ENCODE results near the gene MYMK.

DNA sequence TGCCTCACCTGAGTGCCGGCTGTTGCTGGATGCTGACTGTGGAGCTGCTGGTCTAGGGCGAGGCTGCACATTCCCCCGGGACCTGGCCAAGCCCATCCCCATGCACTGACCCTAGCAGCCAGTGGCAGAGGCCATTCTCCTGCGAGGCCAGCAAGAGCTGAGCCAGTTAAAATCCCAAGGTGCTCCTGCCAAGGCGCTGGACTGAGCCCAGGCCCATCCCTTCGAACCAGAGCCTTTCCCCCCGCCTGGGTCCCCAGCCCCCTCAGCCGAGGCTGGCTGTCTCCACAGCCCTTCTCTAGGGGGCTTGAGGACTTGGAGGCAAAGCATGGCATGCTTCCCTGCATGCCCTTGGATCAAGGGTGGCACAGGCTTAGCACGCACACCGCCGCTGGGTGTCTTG, 11.3 kb upstream of the MYMK start:
- no peak for TF ChIP-seq POLR2A (IDR thresholded peaks at IDR 0.05)
- TF ChIP-seq CTCF (IDR thresholded peaks at IDR 0.05): no peak
